HG03196 (cell line): ENCODE measurements around the gene MYH16.
"Not testable (repeated sequence)": the region's sequence is repeated elsewhere in the genome, so short reads cannot be mapped to it uniquely, and the experiment has no call there.

Experiments
- ATAC-seq: cut with Tn5 transposase; IDR thresholded peaks from one replicate; pipeline ENCODE4 v1.9.1; 2021; ENCODE audit not compliant: unreplicated experiment

MYH16 gene

GRCh38 chr7:99350641-99351040, 78.0 kb downstream of the MYH16 start:
- ATAC-seq = not testable (repeated sequence)

DNA sequence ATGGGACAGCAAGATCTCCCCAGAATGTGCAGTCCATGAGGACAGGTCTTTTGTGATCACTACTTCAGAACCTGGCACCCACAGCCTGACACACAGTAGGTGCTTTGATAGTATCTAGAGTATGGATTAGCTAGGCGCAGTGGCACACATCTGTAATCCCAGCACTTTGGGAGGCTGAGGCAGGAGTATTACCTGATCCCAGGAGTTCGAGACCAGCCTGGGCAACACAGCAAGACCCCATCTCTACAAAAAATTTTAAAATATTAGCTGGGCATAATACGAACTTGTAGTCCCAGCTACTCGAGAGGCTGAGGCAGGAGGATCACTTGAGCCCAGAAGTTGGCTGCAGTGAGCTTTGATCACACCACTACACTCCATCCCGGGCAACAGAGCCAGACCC, 79.6 kb downstream of the MYH16 start:
- ATAC-seq = no peak

DNA sequence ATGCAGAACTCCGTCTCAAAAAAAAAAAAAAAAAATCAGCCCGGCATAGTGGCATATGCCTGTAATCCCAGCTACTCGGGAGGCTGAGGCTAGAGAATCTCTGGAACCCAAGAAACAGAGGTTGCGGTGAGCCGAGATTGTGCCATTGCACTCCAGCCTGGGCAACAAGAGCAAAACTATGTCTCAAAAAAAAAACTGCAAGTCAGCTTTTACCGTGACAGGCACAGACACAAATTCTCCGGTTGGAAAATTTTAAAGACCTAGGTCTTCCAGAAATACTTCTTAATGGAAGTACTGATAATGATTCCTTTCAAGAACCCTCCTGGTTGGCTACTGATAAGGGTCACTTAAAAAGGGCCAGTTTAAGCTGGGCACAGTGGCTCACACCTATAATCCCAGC, 82.5 kb downstream of the MYH16 start:
- ATAC-seq = no peak

- ATAC-seq = no peak
These were observed 85.3 kb downstream of the MYH16 start for GRCh38 chr7:99357701-99358490.

DNA sequence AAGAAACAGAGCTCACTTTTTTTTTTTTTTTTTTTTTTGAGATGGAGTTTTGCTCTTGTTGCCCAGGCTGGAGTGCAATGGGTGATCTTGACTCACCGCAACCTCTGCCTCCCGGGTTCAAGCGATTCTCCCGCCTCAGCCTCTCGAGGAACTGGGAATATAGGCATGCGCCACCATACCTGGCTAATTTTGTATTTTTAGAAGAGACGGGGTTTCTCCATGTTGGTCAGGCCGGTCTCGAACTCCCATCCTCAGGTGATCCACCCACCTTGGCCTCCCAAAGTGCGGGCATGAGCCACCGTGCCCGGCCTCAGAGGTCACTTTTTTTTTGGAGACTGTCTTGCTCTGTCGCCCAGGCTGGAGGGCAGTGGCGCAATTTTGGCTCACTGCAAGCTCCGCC, 85.9 kb downstream of the MYH16 start:
- ATAC-seq = not testable (repeated sequence)

DNA sequence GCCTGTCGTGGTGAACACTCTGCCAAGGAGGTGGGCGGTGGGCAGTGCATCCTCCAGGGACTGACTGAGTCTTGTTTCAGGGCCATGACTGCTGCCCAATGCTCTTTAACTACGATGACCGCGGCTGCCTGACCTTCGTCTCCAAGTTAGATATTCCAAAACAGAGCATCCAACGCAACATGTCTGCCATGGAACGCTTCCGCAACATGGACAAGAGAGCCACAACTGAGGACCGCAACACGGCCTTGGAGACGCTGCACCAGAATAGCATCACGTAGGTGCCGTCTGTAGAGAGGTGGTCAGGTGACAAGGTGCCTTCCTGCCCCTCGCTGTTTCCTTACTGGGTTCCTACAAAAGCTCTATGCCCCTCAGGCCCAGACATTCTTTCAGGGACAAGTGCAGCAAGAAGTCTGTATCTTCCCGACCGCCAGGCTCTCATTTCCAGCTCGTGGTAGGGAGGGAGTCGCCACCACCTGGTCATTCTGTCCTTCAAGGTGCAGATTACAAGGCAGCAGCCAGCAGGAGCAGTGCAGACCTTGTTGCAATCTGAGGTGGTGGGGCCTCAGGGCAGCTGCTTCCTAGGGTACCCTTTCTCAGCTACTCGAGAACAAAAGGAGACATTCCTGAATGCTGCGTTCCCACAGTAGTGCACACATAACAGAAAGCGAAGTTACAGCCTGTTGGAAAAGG, 87.0 kb downstream of the MYH16 start:
- ATAC-seq = no peak
